Measurements from ENCODE around the gene STARD10. TPM values are rescaled to one million over a fixed set of nuclear protein-coding genes. Genes with fewer than 3 reads are reported as not detected.
A peak's percentile ranks its signal among the peaks of the same experiment; 100 is the strongest.

STARD10 gene
- total RNA-seq, 1 donor from 2014 or later: 170 TPM

DNA sequence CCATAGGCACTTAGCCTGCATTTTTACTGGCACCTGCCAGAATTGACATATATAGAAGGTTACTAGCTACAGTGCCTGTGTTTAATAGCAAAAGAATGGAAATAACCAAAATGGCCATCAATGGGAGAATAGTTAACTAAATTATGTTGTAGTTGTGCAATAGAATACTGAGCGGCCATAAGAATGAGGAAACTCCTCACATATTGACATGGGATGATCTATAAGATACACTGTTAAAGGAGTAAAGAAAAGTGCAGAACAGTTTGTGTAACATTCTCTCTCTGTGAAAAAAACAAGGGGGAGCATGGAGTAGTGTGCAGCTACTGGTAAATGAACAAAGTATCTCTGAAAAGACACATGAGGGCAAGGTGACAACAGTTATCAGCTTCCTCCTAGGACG is 63.1 kb downstream of the STARD10 start:
- Mint-ChIP-seq H3K27me3 (no peaks in the 10 kb centered on the region), H3K9me3 (peaks cover 6% of the 10 kb centered on the region), H3K36me3 (peaks cover 5% of the 10 kb centered on the region), H3K4me1 (ENCODE audit: unreplicated experiment) (peaks cover 11% of the 10 kb centered on the region), H3K27ac (peak overlapping the region; percentile 56), H3K4me3 (peak overlapping the region; percentile 66)
- TF ChIP-seq, protein P1, sequence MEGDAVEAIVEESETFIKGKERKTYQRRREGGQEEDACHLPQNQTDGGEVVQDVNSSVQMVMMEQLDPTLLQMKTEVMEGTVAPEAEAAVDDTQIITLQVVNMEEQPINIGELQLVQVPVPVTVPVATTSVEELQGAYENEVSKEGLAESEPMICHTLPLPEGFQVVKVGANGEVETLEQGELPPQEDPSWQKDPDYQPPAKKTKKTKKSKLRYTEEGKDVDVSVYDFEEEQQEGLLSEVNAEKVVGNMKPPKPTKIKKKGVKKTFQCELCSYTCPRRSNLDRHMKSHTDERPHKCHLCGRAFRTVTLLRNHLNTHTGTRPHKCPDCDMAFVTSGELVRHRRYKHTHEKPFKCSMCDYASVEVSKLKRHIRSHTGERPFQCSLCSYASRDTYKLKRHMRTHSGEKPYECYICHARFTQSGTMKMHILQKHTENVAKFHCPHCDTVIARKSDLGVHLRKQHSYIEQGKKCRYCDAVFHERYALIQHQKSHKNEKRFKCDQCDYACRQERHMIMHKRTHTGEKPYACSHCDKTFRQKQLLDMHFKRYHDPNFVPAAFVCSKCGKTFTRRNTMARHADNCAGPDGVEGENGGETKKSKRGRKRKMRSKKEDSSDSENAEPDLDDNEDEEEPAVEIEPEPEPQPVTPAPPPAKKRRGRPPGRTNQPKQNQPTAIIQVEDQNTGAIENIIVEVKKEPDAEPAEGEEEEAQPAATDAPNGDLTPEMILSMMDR (conservative IDR thresholded peaks at IDR 0.05): no peak
- no peak for DNase-seq (ENCODE audit: extremely low spot score, unreplicated experiment)

DNA sequence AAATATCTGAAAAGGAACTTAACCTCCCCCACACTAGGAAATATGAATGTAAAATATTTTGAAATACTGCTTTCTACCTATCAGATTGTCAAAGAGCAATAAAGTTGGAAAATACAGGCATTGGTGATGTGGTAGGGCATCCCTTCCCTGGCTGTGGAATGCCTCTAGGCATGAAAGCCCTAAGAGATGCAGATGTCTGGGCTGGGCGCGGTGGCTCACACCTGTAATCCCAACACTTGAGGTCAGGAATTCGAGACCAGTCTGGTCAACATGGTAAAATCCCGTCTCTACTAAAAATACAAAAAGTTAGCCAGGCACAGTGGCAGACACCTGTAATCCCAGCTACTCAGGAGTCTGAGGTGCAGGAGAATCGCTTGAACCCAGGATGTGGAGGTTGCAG is 63.6 kb downstream of the STARD10 start:
- Mint-ChIP-seq H3K27ac (peak overlapping the region; percentile 56), H3K36me3 (peaks cover 5% of the 10 kb centered on the region), H3K9me3 (peaks cover 6% of the 10 kb centered on the region), H3K27me3 (no peaks in the 10 kb centered on the region), H3K4me3 (no peak overlapping the region), H3K4me1 (ENCODE audit: unreplicated experiment) (peaks cover 13% of the 10 kb centered on the region)
- TF ChIP-seq, protein P1 (conservative IDR thresholded peaks at IDR 0.05): no peak
- DNase-seq (ENCODE audit: extremely low spot score, unreplicated experiment): no peak

DNA sequence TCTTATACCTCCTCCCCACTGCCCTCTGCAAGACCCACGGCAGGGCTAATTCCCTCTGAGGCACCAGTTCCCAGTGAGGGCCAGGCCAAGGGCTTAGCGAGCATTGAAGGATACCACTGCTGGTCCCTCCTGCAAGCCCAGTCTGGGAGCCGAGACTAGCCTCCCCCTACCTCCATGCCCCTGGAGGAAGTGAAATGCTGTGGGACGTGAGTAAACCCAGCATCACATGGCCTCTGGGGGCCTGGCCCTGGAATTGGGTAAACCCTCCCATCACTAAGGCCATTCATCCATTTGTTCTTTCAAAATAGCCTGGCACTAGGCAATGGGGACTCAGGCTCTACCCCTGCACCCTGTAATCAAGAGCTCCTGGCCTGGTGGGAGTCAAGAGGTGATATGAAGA is 66.3 kb downstream of the STARD10 start:
- Mint-ChIP-seq H3K27me3 (no peaks in the 10 kb centered on the region), H3K4me3 (no peak overlapping the region), H3K4me1 (ENCODE audit: unreplicated experiment) (peaks cover 18% of the 10 kb centered on the region), H3K36me3 (peaks cover 5% of the 10 kb centered on the region), H3K9me3 (peaks cover 6% of the 10 kb centered on the region), H3K27ac (peak overlapping the region; percentile 52)
- TF ChIP-seq, protein P1 (conservative IDR thresholded peaks at IDR 0.05): no peak
- no peak for DNase-seq (ENCODE audit: extremely low spot score, unreplicated experiment)

DNA sequence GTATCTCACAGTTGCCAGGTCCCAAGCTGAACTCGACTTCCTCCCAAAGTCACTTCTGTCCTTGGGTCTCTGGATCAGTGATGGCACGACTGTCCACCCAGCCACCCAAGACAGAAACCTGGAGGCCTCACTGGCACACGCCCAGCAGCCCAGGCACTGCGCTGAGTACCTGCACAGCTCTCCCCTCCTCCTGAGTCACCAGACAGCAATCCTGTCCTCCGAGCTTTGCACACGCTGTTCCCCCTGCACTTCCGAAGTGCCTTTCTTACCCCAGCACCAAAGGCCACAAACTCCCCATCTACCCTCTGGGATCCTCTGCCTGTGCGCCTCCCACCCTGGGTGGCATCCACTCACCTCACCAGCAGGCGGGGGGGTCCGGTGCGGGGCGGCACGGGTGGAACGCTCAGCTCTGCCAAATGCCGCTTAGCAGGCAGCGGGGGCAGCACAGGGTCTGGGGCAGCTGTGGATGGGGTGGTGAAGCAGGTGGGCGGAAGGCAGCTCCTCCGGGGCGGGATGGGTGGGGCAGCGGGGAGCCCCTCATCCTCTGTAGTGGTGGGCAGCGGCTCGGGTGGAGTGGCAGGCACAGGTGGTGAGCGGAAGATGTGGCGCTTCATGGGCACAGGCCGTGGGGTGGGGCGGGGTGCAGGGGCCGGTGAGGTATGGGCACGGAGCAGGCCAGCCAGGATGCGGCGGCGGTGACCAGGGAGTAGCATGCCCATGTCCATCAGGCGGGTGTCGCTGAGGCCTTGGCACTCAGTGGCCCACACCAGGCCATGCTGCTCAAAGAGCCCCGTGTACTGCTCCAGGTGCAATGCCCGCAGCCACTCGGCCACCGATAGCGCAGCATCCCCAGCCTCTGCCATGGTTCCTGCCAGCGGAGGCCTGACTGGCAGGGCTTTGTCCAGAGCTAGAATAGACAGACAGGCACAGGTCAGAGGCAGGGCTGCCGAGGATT is 67.3 kb downstream of the STARD10 start:
- H3K4me1 Mint-ChIP-seq (ENCODE audit: unreplicated experiment): peaks cover 27% of the 10 kb centered on the region
- H3K4me3 Mint-ChIP-seq: no peak overlapping the region
- H3K36me3 Mint-ChIP-seq: peaks cover 5% of the 10 kb centered on the region
- peaks cover 6% of the 10 kb centered on the region for H3K9me3 Mint-ChIP-seq
- H3K27ac Mint-ChIP-seq: peak overlapping the region; percentile 78
- TF ChIP-seq, protein P1 (conservative IDR thresholded peaks at IDR 0.05): no peak
- H3K27me3 Mint-ChIP-seq: no peaks in the 10 kb centered on the region
- no peak for DNase-seq (ENCODE audit: extremely low spot score, unreplicated experiment)

DNA sequence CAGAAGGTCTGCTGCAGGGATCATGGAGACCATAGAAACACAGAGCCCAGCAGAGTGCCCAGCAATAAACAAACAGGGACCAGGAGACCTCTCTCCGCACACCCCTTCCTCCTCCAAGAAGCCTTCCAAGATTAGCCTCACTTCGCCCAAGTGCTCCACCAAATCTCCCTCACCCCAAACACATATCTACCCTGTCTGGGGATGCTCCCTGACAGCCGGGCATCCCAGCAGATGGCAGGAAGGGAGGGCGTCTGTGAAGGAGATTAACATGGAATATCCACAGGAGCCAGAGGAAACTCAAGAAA is 68.2 kb downstream of the STARD10 start:
- TF ChIP-seq, protein P1 (conservative IDR thresholded peaks at IDR 0.05): no peak
- Mint-ChIP-seq H3K9me3 (peaks cover 2% of the 10 kb centered on the region), H3K4me3 (no peak overlapping the region), H3K27me3 (no peaks in the 10 kb centered on the region), H3K4me1 (ENCODE audit: unreplicated experiment) (peaks cover 36% of the 10 kb centered on the region), H3K36me3 (peaks cover 2% of the 10 kb centered on the region), H3K27ac (peak overlapping the region; percentile 87)
- no peak for DNase-seq (ENCODE audit: extremely low spot score, unreplicated experiment)
